ENCODE results near the gene ADH7.
A peak's percentile ranks its signal among the peaks of the same experiment; 100 is the strongest.

DNA sequence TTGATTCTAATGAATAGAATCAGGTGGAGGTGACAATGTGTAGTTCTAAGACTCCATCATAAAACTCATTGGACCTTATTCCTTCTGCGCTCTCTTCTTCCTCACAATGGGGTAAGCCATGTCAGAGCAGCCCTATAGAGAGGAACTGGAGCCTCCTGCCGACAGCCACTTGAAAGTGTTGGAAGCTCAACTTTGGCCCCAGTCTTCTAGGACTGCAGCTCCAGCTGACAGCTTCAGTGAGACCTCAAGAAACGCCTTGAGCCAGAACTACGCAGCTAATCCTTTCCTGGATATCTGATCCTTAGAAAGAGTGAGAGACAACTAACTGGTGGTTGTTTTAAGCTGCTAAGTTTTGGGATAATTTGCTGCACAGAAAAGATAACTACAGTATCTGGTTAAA is 22.1 kb upstream of the ADH7 start:
- TF ChIP-seq, protein P1, sequence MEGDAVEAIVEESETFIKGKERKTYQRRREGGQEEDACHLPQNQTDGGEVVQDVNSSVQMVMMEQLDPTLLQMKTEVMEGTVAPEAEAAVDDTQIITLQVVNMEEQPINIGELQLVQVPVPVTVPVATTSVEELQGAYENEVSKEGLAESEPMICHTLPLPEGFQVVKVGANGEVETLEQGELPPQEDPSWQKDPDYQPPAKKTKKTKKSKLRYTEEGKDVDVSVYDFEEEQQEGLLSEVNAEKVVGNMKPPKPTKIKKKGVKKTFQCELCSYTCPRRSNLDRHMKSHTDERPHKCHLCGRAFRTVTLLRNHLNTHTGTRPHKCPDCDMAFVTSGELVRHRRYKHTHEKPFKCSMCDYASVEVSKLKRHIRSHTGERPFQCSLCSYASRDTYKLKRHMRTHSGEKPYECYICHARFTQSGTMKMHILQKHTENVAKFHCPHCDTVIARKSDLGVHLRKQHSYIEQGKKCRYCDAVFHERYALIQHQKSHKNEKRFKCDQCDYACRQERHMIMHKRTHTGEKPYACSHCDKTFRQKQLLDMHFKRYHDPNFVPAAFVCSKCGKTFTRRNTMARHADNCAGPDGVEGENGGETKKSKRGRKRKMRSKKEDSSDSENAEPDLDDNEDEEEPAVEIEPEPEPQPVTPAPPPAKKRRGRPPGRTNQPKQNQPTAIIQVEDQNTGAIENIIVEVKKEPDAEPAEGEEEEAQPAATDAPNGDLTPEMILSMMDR (conservative IDR thresholded peaks at IDR 0.05 in 1 of 2, IDR thresholded peaks at IDR 0.05 in 1 of 2; ENCODE audit: low read depth in 1 of 2, low read length in 2 of 2) = peak; percentile 22 to 33
- no peak for TF ChIP-seq EZH2 (IDR thresholded peaks at IDR 0.05; ENCODE audit: low read length, missing control alignments)
